MM.1S (cell line): ENCODE measurements around the gene JCAD.

Experiments
- EZH2 ChIP-seq: fragments of 300-600 bp; sonication (generic); optimal IDR thresholded peaks from 2 replicates; pipeline ENCODE3; 2017; ENCODE audit warnings: low read depth, mild to moderate bottlenecking, antibody characterized with exemption, low read length, mixed read lengths
- EZH2phosphoT487 ChIP-seq: fragments of 300-600 bp; sonication (generic); IDR thresholded peaks from 2 replicates; pipeline ENCODE4 v1.6.1; 2018; ENCODE audit warnings: antibody characterized with exemption, low read length
- TF ChIP-seq, protein P1 (sequence below): fragments of 300-600 bp; sonication (generic); IDR thresholded peaks from 2 replicates; pipeline ENCODE4 v1.5.1; 2016; ENCODE audit warnings: antibody characterized with exemption, low read length, mixed read lengths

GRCh38 chr10:29992914-29993313 lies 66.5 kb downstream of the JCAD start:
- TF ChIP-seq EZH2 (no peak), EZH2phosphoT487 (no peak)
- TF ChIP-seq, protein P1, sequence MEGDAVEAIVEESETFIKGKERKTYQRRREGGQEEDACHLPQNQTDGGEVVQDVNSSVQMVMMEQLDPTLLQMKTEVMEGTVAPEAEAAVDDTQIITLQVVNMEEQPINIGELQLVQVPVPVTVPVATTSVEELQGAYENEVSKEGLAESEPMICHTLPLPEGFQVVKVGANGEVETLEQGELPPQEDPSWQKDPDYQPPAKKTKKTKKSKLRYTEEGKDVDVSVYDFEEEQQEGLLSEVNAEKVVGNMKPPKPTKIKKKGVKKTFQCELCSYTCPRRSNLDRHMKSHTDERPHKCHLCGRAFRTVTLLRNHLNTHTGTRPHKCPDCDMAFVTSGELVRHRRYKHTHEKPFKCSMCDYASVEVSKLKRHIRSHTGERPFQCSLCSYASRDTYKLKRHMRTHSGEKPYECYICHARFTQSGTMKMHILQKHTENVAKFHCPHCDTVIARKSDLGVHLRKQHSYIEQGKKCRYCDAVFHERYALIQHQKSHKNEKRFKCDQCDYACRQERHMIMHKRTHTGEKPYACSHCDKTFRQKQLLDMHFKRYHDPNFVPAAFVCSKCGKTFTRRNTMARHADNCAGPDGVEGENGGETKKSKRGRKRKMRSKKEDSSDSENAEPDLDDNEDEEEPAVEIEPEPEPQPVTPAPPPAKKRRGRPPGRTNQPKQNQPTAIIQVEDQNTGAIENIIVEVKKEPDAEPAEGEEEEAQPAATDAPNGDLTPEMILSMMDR = no peak
